GM12864 (cell line): Measurements from ENCODE around the gene CTSD.

Experiments
- DNase-seq: peaks from one replicate; pipeline ENCODE4 v3.0.0-alpha.2; 2011; ENCODE audit warnings: low read depth
- H3K4me3 ChIP-seq: 2 replicates; pipeline ENCODE4 v1.5.1; 2011; ENCODE audit warnings: mild to moderate bottlenecking, low read depth, low read length, control low read depth
- TF ChIP-seq, protein P1 (sequence below): IDR thresholded peaks from 2 replicates; pipeline ENCODE4 v1.5.1; 2011; ENCODE audit warnings: low read depth, mild to moderate bottlenecking, moderate library complexity, low read length, control low read depth, inconsistent platforms; ENCODE audit errors: missing control alignments

The CTSD gene

DNA sequence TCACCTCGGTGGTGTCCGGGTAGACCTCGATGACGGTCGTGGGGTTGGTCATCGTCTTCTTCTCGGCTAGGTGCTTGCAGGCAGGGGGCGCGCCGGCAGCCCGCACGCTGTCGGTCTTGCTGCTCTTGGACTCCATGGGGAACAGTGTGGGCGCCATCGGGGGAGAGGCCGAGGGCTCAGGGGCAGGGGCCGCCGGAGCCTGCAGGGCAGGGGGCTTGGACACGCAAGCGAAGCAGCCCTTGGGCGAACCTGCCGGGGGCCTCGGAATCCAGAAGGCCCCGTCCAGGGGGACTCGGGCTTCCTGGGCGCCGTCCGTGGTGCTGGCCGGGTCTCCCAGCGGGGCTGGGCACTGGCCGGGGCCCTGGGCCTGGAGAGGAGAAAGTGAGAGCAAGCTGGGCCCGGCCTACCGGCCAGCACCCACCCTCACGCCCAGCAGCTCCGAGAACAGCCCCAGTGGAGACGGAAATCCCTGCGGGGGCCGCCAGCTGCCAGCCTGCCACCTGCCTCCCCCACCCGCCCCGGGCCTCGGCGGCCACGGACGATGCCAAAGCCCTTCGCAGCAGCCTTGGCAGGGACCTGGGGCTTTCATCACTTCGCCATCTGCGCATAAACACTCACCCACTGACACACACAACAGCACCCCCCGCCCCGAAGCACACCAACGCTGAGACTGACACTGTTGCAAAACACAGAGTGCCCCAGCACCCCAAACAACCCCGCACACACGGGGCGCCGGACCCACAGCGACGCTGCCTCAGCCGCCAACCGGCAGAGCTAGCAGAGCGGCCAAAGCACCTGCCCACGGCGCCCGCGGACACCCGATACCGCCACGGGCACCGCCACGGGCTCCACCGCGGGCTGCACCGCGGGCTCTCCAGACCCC is 15.7 kb downstream of the CTSD start:
- no peak overlapping the region for H3K4me3 ChIP-seq
- DNase-seq = no peak
- TF ChIP-seq, protein P1, sequence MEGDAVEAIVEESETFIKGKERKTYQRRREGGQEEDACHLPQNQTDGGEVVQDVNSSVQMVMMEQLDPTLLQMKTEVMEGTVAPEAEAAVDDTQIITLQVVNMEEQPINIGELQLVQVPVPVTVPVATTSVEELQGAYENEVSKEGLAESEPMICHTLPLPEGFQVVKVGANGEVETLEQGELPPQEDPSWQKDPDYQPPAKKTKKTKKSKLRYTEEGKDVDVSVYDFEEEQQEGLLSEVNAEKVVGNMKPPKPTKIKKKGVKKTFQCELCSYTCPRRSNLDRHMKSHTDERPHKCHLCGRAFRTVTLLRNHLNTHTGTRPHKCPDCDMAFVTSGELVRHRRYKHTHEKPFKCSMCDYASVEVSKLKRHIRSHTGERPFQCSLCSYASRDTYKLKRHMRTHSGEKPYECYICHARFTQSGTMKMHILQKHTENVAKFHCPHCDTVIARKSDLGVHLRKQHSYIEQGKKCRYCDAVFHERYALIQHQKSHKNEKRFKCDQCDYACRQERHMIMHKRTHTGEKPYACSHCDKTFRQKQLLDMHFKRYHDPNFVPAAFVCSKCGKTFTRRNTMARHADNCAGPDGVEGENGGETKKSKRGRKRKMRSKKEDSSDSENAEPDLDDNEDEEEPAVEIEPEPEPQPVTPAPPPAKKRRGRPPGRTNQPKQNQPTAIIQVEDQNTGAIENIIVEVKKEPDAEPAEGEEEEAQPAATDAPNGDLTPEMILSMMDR = no peak

DNA sequence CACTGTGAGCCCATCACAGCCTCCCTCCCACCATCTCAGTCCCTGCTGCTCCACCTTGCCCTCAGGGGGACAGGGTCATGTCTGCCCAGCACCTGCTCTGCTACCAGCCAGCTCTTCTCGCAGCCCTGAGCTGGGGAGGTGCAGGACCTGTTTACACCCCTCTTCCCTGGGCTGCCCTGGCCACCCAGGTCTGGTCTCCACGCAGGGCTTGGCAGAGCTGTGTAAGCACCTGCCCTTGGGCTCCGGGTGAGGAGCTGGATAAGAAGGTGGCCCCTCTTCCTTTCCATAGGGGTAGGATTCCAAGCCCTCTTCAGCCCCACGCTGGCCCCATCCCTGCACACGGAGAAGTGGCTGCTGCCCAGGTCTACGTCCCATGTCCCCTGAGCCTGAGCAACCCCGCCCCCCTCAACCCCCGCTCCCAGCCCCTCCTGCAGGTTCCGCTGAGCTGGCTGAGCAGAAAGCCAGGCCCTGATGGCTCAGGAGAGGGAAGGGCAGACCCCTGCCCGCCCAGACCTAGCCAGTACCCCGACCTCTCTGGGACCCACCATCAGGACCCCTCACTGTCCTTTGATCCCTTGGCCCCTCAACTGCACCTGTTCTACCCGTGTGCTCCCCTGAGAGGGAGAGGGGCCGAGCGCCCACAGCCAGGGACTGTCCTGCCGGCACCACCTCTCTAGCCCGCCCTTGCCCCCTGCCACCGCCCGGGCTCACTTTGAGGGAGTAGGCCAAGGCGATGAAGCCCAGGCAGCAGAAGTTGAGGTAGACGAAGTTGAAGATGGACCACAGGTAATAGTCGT is 16.6 kb downstream of the CTSD start:
- no peak overlapping the region for H3K4me3 ChIP-seq
- DNase-seq = no peak
- TF ChIP-seq, protein P1 = no peak

DNA sequence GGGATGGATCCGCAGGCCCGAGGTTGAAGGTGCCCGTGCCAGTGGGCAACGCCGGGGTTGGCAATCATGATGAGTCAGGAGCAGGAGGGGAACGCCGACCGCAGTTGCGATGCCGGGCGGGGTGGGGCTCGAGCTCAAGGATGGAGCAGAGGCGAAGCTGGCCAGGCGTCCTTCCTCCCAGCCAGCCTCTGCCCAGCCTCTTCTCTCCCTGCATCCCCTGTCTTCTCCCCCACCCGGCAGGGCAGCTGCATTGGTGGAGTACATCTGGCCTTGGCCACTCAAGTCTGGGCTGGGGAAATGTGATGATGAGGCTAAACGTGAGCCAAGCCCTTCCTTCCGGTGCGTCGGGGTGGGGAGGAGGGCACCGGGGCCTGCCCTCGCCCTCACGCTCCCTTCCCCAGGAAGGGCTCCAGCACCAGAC is 17.2 kb downstream of the CTSD start:
- no peak overlapping the region for H3K4me3 ChIP-seq
- DNase-seq = no peak
- TF ChIP-seq, protein P1 = no peak

DNA sequence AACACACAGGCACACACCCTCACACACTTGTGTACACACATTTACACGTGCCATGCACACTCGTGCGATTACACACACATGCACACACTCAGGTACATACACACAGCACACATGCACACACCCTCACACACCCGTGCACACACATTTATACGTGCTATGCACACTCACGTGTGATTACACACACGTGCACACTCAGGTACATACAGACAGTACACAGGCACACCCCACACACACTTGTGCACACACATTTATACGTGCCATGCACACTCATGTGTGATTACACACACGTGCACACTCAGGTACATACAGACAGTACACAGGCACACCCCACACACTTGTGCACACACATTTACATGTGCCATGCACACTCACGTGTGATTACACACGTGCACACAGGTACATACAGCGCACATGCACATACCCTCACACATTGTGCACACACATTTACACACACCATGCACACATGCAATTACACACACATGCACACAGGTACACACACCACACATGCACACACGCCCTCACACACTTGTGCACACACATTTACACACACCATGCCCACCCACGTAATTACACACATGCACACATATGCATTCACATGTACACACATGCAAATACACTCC is 17.9 kb downstream of the CTSD start:
- no peak for DNase-seq
- TF ChIP-seq, protein P1 = no peak
- H3K4me3 ChIP-seq = no peak overlapping the region

DNA sequence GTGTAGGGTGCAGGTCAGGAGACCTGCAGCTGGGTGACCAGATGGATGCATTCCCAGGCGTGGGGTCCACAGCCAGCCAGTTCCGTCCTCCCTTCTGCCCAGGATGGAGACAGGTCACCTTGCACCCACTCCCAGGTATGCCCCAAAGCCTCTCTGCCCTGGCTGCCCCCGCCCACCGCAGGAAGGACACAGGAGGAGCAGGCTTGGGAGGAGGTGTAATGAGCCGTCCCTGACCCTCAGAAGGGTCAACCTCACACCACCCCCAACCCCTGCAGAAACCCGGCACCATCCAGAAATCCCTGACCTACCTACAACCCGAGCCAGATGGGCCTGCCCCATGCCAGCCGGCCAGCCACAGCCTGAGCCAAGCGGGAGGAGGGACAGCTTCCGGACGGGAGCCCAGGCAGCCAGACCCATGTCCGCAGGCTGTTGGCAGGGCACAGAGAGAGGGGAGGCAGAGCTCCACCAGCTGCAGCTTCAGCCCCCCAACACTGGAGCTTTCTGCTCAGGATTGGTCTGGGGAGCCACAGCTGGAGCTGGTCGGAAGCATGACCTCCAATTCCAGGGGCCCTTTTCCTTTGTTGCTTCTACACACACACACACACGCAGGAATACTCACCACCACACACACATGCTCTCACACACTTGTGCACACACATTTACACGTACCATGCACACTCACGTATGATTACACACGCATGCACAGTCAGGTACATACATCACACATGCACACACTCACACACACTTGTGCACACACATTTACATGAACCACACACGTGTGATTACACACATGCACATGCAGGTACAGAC is 18.6 kb downstream of the CTSD start:
- H3K4me3 ChIP-seq = no peak overlapping the region
- no peak for DNase-seq
- TF ChIP-seq, protein P1 = no peak

DNA sequence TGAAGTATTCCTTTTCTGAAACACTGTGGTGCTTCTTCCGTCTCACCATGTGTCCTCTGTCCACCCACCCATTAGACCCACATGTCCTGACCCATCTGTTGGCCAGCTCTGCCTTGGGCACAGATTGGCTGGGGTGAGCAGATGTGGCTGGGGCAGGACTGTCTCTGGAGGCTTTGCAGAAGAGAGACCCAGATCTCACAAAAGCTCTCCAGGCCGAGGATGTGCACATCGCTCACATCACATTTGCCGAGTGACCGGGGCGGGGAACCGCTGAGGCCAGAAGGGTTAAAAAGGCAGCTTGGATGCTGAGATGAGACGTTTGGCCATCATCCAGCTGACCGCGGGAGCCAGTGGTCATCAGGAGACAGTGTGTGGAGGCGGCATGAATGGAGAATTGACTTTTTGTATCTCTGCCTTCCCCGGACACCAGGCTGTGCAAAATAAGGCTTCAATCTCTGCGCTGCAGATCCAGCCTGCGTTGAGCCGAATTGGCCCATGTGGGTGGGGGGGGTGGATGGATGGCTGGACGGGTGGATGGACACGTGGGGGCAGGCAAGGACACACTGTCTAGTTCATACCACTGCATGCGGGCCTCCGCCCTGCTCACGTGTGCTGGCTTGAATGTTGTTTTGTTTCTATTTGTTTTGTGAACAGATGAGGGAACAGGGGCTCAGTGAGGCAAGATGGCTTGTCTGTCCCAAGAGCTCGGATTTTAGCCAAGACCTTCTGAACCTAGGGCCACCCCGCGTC is 19.4 kb downstream of the CTSD start:
- TF ChIP-seq, protein P1 = no peak
- DNase-seq = no peak

More for the DNA sequence above, 19.4 kb downstream of the CTSD start:
- H3K4me3 ChIP-seq = no peak overlapping the region
